ENCODE results near the gene MAS1L. TPM values are rescaled to one million over a fixed set of nuclear protein-coding genes. Genes with fewer than 3 reads are reported as not detected.

MAS1L gene
- total RNA-seq, 1 experiment from 2014 or later = not detected

- no peak overlapping the region for H2AFZ ChIP-seq (ENCODE audit: low read depth, low read length, poor library complexity, severe bottlenecking)
- TF ChIP-seq EZH2 (IDR thresholded peaks at IDR 0.05) = no peak
- no peak for TF ChIP-seq SIN3A (IDR thresholded peaks at IDR 0.05; ENCODE audit: low read depth)
- no peak for TF ChIP-seq CTCF (IDR thresholded peaks at IDR 0.05 in 2 of 3, conservative IDR thresholded peaks at IDR 0.05 in 1 of 3; ENCODE audit: borderline replicate concordance in 1 of 3, insufficient read depth in 1 of 3, low read depth in 2 of 3, low read length in 2 of 3)
- TF ChIP-seq ATF3 (IDR thresholded peaks at IDR 0.05) = no peak
- TF ChIP-seq TCF7L2 (IDR thresholded peaks at IDR 0.05; ENCODE audit: borderline replicate concordance, extremely low read depth, insufficient read depth, insufficient read length) = no peak
- TF ChIP-seq EGR1 (IDR thresholded peaks at IDR 0.05; ENCODE audit: low read depth) = no peak
- TF ChIP-seq REST (IDR thresholded peaks at IDR 0.05; ENCODE audit: low read depth) = no peak
- TF ChIP-seq ZFX (IDR thresholded peaks at IDR 0.05) = no peak
- no peak for TF ChIP-seq EZH2phosphoT487 (IDR thresholded peaks at IDR 0.05; ENCODE audit: borderline replicate concordance)
- TF ChIP-seq SRF (IDR thresholded peaks at IDR 0.05; ENCODE audit: low read depth) = no peak
- TF ChIP-seq CBX3 (IDR thresholded peaks at IDR 0.05; ENCODE audit: low read depth) = no peak
- no peak for TF ChIP-seq FOSL1 (IDR thresholded peaks at IDR 0.05; ENCODE audit: low read depth)
- RAD21 ChIA-PET (ENCODE audit: low non-redundant PET in 1 of 2, low total read pairs in 2 of 2, uncharacterized antibody in 2 of 2, unreplicated experiment in 2 of 2) = no interaction called here
- H3K27ac ChIP-seq (ENCODE audit: low read depth, low read length) = no peak overlapping the region
- CTCF ChIA-PET = no interaction called here
- H3K9me3 ChIP-seq (ENCODE audit: control insufficient read depth in 1 of 2, insufficient read depth in 1 of 2, low read depth in 1 of 2, low read length in 2 of 2) = no peaks in the 10 kb centered on the region
- H3K9me2 ChIP-seq (ENCODE audit: insufficient read depth) = no peaks in the 10 kb centered on the region
- H3K4me3 ChIP-seq (replicated peaks in 1 of 2; ENCODE audit: low read depth in 1 of 2, low read length in 2 of 2) = no peak overlapping the region
- no TSS peak for BruUV-seq (replicated peaks)
- no peaks in the 10 kb centered on the region for H3K27me3 ChIP-seq (ENCODE audit: insufficient read depth, low read length)
- no peak overlapping the region for H3K4me2 ChIP-seq (ENCODE audit: low read length)
- no peaks in the 10 kb centered on the region for H4K20me1 ChIP-seq (ENCODE audit: insufficient read depth)
- intact Hi-C loops (cut with micrococcal nuclease) = no loop called here
- H3K36me3 ChIP-seq (ENCODE audit: control insufficient read depth in 1 of 2, insufficient read depth in 2 of 2, low read length in 2 of 2) = no peaks in the 10 kb centered on the region
- DNase-seq (ENCODE audit: low read depth, low spot score) = no peak
- POLR2A ChIA-PET = no interaction called here
- no peaks in the 10 kb centered on the region for H3K79me2 ChIP-seq (ENCODE audit: insufficient read depth, low read length)
- ATAC-seq = no peak
- H3K4me1 ChIP-seq (ENCODE audit: control insufficient read depth in 1 of 2, insufficient read depth in 2 of 2, low read length in 2 of 2) = no peaks in the 10 kb centered on the region
- no peak overlapping the region for H3K9ac ChIP-seq (ENCODE audit: low read length)
These were observed 36.1 kb downstream of the MAS1L start for GRCh38 chr6:29451471-29452193.

Data from HCT116 (cell line).